ENCODE data around the gene BMP8B. TPM values are rescaled to one million over a fixed set of nuclear protein-coding genes. Genes with fewer than 3 reads are reported as not detected.
"Not testable (repeated sequence)": the region's sequence is repeated elsewhere in the genome, so short reads cannot be mapped to it uniquely, and the experiment has no call there.

The BMP8B gene
- total RNA-seq, 3 donors from 2014 or later = 0.48 to 1.3 (median 0.59) TPM

- no peaks in the 10 kb centered on the region for H3K27me3 ChIP-seq
- no peaks in the 10 kb centered on the region for H3K4me1 ChIP-seq
- no peak overlapping the region for H3K27ac ChIP-seq
- intact Hi-C loops (cut with DNase I; ENCODE audit: low total_unique reads) = no loop called here
- H3K36me3 ChIP-seq = no peaks in the 10 kb centered on the region
- H3K4me3 ChIP-seq = no peak overlapping the region
- DNase-seq (ENCODE audit: low spot score in 2 of 2) = no peak
- H3K9me3 ChIP-seq = no peaks in the 10 kb centered on the region
- TF ChIP-seq CTCF (IDR thresholded peaks at IDR 0.05) = no peak
- TF ChIP-seq POLR2AphosphoS5 (IDR thresholded peaks at IDR 0.05) = no peak
- no peak for TF ChIP-seq POLR2A (IDR thresholded peaks at IDR 0.05)
Measured at GRCh38 chr1:39795651-39796050, 7.0 kb upstream of the BMP8B start.

GRCh38 chr1:39791838-39792237 is 3.2 kb upstream of the BMP8B start:
- Histone ChIP-seq H3K36me3 (no peaks in the 10 kb centered on the region), H3K27me3 (peaks cover 0 to 11% of the 10 kb centered on the region in 2 donors), H3K4me3 (no peak overlapping the region), H3K4me1 (no peaks in the 10 kb centered on the region), H3K27ac (no peak overlapping the region), H3K9me3 (no peaks in the 10 kb centered on the region)
- DNase-seq (ENCODE audit: low spot score in 2 of 2) = no peak
- TF ChIP-seq CTCF (IDR thresholded peaks at IDR 0.05) = no peak
- TF ChIP-seq POLR2AphosphoS5 (IDR thresholded peaks at IDR 0.05) = no peak
- TF ChIP-seq POLR2A (IDR thresholded peaks at IDR 0.05) = no peak
- intact Hi-C loops (cut with DNase I; ENCODE audit: low total_unique reads) = no loop called here

- H3K27ac ChIP-seq = no peak overlapping the region
- no peak for DNase-seq (ENCODE audit: low spot score in 2 of 2)
- H3K4me3 ChIP-seq = peak overlapping the region; percentile 27 to 69 (median 64)
- intact Hi-C loops (cut with DNase I; ENCODE audit: low total_unique reads) = no loop called here
- no peaks in the 10 kb centered on the region for H3K36me3 ChIP-seq
- H3K4me1 ChIP-seq = no peaks in the 10 kb centered on the region
- H3K27me3 ChIP-seq = peaks cover 0 to 11% of the 10 kb centered on the region in 2 donors
- TF ChIP-seq POLR2AphosphoS5 (IDR thresholded peaks at IDR 0.05) (no peak), CTCF (IDR thresholded peaks at IDR 0.05) (no peak), POLR2A (IDR thresholded peaks at IDR 0.05) (no peak)
- no peaks in the 10 kb centered on the region for H3K9me3 ChIP-seq
Measured at GRCh38 chr1:39789571-39790110, 976 bp upstream of the BMP8B start.

- intact Hi-C loops (cut with DNase I; ENCODE audit: low total_unique reads) = no loop called here
- Histone ChIP-seq H3K36me3 (no peaks in the 10 kb centered on the region), H3K4me1 (no peaks in the 10 kb centered on the region), H3K9me3 (no peaks in the 10 kb centered on the region), H3K4me3 (peak overlapping the region; percentile 27 to 69 (median 64)), H3K27ac (no peak overlapping the region), H3K27me3 (peaks cover 0 to 11% of the 10 kb centered on the region in 2 donors)
- no peak for DNase-seq (ENCODE audit: low spot score in 2 of 2)
- no peak for TF ChIP-seq POLR2A (IDR thresholded peaks at IDR 0.05)
- no peak for TF ChIP-seq POLR2AphosphoS5 (IDR thresholded peaks at IDR 0.05)
- TF ChIP-seq CTCF (IDR thresholded peaks at IDR 0.05) = no peak
Measured at GRCh38 chr1:39788426-39788757, 273 bp downstream of the BMP8B start.

- H3K27me3 ChIP-seq = peaks cover 0 to 11% of the 10 kb centered on the region in 2 donors
- intact Hi-C loops (cut with DNase I; ENCODE audit: low total_unique reads); H3K4me1 ChIP-seq; H3K36me3 ChIP-seq; H3K9me3 ChIP-seq; DNase-seq (ENCODE audit: low spot score in 2 of 2); H3K27ac ChIP-seq: not testable (repeated sequence)
- peak overlapping the region in 2 of 3 donors; percentile 64 to 69 for H3K4me3 ChIP-seq
Measured at GRCh38 chr1:39787964-39788363, 701 bp downstream of the BMP8B start.

GRCh38 chr1:39787468-39787867 is 1.2 kb downstream of the BMP8B start:
- intact Hi-C loops (cut with DNase I; ENCODE audit: low total_unique reads) = no loop called here
- Histone ChIP-seq H3K4me3 (no peak overlapping the region), H3K4me1 (no peaks in the 10 kb centered on the region), H3K27ac (no peak overlapping the region), H3K36me3 (no peaks in the 10 kb centered on the region), H3K27me3 (peaks cover 0 to 11% of the 10 kb centered on the region in 2 donors), H3K9me3 (no peaks in the 10 kb centered on the region)
- TF ChIP-seq CTCF (IDR thresholded peaks at IDR 0.05) = no peak
- TF ChIP-seq POLR2AphosphoS5 (IDR thresholded peaks at IDR 0.05) = no peak
- no peak for DNase-seq (ENCODE audit: low spot score in 2 of 2)

GRCh38 chr1:39787108-39787375 is 1.6 kb downstream of the BMP8B start:
- intact Hi-C loops (cut with DNase I; ENCODE audit: low total_unique reads); H3K4me1 ChIP-seq; H3K9me3 ChIP-seq; H3K4me3 ChIP-seq; H3K36me3 ChIP-seq; H3K27ac ChIP-seq; DNase-seq (ENCODE audit: low spot score in 2 of 2): not testable (repeated sequence)
- peaks cover 0 to 11% of the 10 kb centered on the region in 2 donors for H3K27me3 ChIP-seq

GRCh38 chr1:39786303-39787107 is 2.2 kb downstream of the BMP8B start:
- H3K4me3 ChIP-seq; H3K36me3 ChIP-seq; H3K9me3 ChIP-seq; DNase-seq (ENCODE audit: low spot score in 2 of 2); intact Hi-C loops (cut with DNase I; ENCODE audit: low total_unique reads); H3K27ac ChIP-seq; H3K4me1 ChIP-seq: not testable (repeated sequence)
- peaks cover 0 to 11% of the 10 kb centered on the region in 2 donors for H3K27me3 ChIP-seq
